CD4-positive, alpha-beta T cell treated with Interleukin-6 at 100 ng/mL for 8 hours (primary cell): ENCODE data around the gene GSTO2.

ENCODE experiments used
- DNase-seq: peaks from one replicate; pipeline ENCODE4 v3.0.0-alpha.2; 2020; ENCODE audit warnings: mixed read lengths, low spot score

Gene GSTO2

DNA sequence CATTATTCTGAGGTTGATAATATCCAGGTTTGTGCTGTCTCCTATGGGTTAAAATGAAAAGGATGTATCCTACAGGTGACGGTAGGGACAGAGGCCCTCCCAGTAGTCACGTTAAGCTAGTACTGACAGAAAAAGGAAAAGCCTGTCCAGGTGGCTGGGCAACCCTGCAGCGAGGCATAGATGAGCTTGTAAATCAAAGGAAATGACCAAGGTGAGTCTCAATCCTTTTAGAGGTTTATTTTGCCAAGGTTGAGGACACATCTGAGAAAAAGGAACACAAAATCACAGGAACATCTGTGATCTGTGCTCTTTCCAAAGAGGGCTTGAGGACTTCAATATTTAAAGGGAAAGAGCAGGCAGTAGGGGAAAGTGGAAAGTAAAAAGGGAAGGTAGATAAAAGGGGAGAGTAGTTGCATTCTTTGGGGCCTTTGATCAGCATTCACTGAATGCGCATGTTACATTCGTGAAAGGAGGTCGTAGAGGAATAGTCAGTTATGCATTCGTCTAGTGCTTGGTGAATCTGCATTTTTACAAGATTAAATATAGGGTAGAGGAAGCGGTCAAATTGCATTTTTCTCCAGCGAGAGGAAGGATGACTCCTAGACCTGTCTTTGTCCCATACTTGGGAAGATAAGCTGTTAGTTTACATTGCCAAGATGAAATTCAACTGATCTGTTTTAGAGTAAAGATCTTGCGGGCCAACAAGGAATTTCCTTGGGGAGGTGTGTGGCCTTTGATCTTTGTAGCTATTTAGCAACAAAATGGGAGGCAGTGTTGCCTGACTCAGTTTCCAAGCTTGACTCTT, 15.2 kb upstream of the GSTO2 start:
- DNase-seq, result no peak

DNA sequence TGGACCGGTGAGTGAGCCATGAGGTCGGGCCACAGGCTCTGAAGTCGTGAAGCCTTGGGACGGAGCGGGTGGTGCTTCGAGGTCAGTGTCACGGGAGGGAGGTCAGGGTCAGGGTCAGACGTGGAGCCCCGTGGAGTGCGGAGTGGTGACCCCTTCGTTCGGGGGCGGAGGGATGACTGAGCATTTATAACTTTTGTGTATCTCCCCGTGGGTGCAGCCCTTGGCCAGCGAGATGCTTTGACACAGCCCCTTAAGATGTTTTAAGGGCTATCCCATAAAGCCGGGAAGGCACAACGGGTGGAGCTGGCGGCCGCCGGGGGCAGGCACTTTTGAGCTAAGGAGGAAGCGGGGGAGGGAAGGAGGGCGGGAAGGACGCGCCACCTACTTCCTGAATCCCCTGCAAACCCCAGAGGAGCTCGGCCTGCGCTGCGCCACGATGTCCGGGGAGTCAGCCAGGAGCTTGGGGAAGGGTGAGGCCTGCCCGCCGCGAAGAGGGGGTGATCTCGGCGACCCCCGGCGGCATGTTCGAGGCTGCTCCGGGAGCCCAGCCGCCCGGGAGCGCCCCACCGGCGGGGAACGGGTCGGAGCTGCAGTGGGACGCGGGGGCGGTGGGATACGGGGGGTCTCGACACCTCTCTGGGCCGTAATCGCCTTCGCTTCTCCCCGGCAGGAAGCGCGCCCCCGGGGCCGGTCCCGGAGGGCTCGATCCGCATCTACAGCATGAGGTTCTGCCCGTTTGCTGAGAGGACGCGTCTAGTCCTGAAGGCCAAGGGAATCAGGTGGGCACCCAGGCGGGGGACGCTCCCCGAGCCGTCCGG, 14.3 kb upstream of the GSTO2 start, which contains the start of gene GSTO1:
Gene GSTO1 (plus strand): TSS at position 400 of the 818 bp plus-strand sequence. CDS start 37 bp downstream, at position 437.
- DNase-seq, result peak; percentile 45

DNA sequence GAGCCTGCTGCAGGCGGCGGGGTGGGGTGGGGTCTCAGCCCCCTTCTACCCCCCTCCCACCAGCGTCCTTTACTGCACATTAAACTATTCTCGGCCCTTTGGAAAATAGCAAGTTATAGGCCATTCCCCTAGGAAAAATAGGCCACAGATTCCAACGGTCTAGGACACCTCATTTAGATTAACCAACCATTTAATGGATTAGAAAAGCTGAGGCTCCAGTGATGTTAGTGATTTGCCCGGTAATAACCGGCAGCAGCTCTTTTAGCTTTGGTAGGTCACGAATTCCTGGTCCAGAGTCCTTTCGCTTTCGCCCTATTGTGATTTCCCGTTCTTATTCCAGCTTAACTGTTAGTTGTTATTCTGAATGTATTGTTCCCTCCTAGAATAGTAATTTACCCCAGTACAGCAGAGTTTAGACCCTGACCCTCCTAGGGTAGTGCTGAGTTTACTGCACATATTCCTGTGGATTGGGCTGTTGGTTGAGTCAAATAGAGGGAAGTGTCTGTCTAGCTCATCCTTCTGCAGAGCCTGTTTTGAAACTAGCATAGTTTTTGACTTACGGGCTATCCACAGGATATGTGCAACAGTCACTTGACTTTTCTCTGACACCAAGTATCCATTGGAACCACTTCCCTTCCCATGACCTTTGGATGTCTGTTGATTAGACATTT, 13.5 kb upstream of the GSTO2 start:
- DNase-seq, result peak; percentile 14

DNA sequence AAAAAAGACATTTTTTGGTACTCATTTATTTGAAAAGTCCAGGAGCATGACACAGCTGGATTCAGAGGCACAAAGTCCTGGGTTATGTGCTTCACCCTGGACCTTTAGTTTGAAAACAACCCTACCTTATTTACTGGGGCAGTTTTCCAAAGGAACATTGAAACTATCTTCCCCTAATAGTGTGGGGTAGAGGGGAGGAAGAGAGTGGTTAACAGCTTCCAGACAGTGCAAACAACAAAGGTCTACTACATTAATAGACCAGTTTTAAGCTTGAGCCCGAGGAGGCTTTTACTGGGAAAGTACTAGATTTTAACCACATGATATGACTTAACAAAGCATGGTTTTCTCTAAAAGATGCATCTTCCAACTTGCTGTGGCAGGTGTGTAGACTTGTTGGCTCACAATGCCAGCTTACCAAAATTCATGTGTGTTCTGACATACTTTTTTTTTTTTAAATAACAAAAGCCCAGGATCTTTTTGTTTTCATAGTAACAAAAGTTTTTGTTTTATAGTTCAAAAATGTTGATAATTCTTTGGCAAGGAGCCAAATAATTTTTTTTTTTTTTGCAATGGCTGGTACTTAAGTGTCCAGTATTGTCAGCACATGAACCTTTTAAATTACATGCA, 12.5 kb upstream of the GSTO2 start:
- DNase-seq, result peak; percentile 23

DNA sequence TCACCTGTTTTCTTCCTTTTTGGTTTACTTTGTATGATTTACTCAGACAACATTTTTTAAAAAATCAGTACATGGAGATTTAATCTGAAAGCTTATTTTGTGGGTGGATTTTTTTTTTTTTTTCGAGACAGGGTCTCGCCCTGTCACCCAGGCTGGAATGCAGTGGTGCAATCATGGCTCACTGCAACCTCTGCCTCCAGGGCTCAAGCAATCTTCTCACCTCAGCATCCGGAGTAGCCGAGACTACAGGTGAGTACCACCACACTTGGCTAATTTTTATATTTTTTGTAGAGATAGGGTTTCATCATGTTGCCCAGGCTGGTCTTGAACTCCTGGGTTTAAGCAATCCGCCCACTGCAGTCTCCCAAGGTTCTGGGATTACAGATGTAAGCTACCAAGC, 11.7 kb upstream of the GSTO2 start:
- DNase-seq, result no peak

DNA sequence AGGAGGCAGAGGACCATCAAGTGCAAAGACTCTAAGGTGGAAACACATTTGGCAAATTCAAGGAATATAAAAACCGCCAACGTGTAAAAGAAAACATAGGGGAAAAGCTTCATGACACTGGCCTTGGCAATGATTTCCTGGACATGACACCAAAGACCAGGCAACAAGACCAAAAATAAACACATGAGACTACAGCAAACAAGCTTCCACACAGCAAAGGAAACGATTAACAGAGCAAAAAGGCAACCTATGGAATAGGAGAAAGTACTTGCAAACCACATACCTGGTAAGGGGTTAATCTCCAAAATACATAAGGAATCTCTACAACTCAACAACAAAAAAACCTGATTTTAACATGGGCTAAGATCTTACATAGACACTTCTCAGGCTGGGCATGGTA, 10.8 kb upstream of the GSTO2 start:
- DNase-seq, result no peak

DNA sequence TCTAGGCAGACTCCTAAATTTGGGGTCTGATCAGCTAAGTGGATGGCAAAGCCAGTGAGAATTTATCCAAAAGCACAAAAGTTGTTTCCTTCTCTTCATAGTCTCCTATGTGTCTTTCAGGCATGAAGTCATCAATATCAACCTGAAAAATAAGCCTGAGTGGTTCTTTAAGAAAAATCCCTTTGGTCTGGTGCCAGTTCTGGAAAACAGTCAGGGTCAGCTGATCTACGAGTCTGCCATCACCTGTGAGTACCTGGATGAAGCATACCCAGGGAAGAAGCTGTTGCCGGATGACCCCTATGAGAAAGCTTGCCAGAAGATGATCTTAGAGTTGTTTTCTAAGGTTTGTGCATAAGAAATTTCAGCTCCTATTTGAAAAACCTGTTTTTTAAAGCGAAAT, 9.5 kb upstream of the GSTO2 start:
- no peak for DNase-seq

DNA sequence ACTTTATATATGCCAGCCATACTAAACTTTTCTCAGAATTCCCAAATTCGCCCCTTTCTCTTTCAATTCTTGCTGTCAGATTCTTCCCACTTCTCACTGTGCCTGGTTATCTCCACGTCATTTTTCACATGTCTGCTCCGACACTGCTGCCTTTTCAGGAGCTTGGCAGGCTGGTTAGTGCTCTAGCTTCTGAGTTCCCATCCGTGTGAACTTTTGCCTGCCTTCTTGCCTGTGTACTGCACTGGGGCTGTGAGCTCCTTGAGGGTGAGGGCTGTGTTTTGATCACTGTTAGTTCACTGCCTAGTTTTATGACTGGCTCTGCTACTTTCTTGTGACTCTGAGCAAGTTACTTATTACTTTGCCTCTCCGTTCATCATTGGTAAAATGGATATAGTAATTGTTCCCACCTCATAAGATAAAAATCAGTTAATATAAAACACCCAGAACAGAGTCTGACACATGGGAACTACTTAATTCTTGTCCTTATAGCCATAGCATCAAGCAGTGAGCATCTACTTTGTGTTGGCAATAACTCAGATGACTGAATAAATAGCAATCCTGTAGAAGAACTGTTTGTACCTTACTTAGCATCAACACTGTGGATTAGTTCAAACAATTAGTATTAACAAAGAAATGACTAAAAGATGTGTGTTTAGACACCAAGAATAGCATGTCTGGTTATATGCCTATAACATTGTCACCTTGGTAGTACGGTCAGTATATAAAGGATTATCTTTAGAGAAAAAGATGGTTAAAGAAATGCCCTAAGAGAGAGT, 8.8 kb upstream of the GSTO2 start:
- no peak for DNase-seq

DNA sequence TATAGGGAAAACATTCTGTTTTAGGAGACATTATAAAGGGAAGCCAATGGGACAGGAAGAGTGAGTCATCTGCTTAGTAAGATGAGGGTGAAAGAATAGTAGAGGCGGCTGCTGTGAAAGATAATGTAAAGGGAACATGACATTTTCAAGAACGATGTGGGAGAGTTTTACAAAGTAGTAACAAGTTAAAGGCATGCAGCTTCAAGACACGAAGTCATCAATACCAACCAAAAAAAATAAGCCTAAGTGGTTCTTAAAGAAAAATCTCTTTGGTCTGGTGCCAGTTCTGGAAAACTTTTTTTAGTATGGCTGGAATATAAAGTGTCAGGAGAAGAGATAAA, 8.2 kb upstream of the GSTO2 start:
- peak; percentile 15 for DNase-seq

DNA sequence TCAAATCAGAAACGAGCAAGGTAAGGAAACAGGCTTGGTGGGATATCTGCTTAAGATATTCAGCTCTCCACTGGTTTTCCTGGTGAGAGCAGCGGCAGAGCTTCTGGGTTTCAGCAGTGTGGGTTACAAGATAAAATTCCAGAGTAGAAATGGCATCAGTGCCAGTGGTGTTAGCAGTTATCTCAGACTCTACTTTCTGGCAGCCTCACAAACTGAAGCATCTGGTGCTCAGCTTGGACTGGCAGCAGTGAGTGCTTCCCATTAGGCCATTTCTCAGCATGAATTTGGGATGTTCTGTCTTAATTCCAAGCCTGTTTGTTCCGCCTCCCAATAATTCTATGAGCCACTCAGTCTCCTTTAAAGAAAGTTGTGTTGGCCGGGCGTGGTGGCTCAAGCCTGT, 6.9 kb upstream of the GSTO2 start:
- DNase-seq, result no peak

DNA sequence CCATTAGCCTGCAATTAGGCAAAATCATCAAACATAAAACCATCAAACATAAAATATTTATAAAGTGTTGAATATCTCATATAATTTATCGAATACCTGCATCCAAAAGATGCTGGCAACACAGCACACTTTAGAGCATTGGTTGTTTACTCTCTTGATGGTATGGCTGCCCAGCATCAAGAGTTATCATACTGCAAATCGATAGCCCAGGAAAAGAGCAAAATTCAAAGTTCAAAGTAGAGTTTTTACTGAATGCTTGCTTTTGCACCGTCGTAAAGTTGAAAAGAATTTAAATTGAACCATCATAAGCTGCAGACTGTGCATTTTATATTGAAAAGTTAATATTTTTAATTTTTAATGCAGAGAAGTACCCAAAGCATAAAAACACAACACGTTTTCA, 4.2 kb upstream of the GSTO2 start:
- no peak for DNase-seq

DNA sequence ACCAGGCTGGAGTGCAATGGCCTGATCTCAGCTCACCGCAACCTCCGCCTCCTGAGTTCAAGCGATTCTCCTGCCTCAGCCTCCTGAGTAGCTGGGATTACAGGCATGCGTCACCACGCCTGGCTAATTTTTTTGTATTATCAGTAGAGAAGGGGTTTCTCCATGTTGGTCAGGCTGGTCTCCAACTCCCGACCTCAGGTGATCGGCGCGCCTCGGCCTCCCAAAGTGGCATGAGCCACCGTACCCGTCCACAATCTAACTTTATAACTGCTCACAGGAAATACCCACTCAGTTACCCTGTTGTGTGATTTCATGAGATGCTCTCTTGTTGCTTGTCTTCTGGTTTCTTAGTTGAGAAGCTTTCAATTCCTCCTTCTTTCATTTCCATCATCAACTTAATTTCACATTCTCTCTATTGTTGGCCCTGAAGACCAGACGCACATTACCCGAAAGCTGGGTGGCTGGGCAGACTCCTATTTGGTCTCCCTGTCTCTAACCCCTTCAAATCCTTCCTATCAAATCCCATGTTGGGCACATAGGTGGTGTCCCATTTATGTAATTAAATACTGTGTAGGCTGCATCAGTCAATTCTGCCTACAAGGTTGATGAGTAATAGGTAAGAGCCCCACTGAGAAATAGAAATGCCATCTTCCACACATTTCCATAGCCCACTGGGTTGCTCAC, 1.1 kb upstream of the GSTO2 start:
- DNase-seq, result no peak

DNA sequence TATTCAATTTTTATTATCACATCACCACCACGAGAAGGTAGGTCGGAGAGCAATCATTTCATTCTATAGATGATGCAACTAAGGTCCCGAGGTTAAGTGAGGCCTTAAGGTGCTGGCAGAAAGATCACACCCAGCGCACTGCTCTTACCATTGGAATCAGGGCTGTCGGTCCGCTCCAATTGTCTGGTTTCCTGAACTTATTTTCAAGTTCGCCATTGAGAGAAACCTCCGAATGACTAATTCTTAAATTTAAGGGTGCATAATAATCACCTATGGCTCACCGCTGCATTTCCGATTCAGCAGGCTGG, 625 bp upstream of the GSTO2 start:
- no peak for DNase-seq

DNA sequence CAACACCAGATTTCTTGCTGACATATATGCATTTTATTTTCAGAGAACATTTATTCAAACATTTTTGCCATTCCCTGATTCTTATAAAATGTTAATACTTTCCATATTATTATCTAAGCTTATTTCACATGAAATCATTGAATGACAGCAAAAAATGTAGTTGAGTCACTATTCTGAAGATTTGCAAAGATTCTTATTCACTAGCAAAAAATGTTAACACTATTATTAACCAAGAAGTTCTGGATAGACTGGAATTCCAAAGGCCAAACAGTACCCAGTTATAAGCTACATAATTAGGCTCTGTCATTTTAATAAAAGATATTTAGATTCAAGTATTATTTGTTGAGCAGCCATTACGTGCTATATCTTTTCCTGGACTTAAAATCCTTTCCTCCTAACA, 4.3 kb downstream of the GSTO2 start:
- no peak for DNase-seq

DNA sequence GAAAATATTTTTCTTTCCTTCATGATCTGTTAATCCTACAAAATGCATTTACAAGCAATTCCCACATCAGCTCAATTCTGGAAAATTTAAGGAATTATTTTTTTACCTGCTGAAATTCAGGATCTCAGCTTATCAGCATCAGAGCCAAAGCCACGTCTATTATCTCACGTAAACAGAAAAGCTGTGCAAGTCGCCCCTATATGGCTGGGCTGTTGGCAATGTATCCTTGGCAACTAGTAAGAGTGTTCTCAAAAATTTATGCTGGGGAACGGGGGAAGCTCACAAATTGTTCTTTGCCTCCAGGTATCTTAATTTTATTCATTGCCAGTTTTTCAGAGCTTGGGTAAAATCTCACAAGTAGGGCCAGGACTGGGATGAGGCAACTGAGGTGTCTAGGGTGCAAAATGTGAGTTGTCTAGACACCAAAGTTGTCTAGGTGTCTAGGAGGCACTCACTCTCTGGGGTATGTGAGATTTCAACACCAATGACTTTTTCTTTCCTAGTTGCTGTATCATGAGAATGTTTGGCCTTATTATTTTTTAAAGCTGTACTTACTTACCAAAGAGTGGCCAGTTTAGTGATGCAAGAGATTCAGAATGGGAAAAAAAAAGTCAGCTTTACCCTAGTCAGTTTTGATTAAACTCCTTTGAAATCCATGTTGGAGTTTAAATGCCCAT, 5.1 kb downstream of the GSTO2 start:
- no peak for DNase-seq

DNA sequence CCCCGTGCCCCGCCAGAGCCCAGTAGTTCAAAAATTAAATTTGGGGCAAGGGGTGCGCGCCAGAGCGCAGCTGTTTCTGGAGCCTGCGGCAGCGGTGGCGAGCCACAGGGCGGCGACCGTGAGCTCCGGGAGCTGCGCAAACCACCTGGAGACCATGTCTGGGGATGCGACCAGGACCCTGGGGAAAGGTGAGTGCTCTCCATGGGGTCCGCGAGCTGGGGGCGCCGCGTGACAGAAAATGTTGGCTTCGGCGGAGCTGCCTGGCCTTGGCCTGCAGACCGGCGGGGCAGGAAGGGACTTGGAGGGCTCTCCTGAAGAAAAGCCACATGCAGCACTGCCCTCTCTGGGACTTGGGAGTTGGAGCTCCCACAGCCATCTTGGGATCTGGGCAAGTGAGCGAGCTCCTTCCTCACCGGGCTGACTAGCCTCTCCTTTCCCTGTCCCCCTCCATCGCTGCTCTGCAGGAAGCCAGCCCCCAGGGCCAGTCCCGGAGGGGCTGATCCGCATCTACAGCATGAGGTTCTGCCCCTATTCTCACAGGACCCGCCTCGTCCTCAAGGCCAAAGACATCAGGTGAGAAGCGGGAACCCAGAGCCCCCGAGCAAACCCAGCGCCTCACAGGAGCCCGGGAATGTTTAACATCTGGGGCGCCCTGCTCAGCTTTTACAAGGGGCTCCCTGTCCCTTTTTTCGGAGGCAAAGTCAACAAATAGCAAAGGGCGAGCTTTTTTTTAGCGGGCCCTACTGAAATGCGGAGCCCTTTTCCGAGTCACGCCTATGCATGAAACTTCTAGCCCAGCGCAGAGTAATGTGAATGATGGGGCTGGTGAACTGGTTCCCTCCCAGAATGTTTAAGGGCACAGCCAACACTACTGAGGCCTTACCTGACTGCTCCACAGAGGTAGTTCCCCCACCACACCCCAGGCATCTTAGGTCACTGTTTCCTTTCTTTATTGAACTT, 6.1 kb downstream of the GSTO2 start:
- DNase-seq, result peak; percentile 39

DNA sequence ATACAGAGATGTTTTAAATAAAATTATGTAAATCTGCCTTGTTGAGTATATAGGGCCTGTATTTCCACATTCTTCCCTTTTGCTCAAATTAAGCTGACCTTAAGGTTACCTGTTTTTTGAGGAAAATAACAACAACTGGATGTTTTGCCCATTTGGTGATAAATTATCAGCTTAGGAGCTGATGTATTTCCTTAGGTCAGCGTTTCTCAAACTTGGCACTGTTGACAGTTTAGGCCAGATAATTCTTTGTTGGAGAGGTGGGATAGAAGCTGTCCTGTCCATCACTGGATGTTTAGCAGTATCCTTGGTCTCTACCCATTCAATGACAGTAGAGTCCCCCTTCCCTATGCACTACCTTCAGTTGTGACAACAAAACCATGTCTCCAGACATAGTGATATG, 7.2 kb downstream of the GSTO2 start:
- DNase-seq, result no peak

DNA sequence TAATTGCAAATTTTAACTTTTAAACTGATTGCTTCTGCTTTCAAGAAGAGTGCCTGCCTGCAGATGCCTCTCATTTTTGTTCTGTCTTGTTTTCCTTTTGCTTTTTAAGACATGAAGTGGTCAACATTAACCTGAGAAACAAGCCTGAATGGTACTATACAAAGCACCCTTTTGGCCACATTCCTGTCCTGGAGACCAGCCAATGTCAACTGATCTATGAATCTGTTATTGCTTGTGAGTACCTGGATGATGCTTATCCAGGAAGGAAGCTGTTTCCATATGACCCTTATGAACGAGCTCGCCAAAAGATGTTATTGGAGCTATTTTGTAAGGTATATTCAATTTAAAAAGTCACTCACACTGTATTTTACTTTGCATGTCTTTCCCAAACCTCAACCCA, 8.8 kb downstream of the GSTO2 start:
- no peak for DNase-seq

DNA sequence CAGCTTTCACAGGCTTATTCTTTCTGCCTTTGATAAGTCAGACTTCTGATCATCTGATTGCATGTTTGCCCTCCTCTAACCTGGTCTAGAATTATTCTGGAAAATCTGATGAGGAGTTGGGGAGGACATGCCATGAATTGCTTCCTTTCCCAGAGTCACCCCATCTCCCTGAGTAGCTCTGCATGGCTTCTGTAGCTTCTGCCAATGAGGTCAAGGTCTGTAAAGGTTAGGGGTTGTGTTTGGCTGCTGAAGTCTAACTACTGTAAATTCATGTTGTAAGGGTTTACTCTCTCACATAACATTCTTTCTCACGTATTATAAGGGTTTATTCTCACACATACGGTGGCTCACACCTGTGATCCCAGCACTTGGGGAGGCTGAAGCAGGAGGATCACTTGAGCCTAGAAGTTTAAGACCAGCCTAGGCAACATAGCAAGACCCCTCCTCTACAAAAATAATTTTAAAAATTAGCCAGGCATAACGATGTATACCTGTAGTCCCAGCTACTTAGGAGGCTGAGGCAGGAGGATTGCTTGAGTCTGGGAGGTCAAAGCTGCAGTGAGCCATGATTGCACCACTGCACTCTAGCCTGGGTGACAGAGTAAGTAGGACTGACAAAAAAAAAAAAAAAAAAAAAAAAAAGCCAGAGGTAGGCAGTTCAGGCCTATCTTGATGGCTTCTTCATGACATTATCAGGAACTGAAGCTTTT, 10.7 kb downstream of the GSTO2 start:
- DNase-seq, result no peak
